GM12873 (cell line): ENCODE measurements around the gene FTCDNL1.

Experiments used
- TF ChIP-seq, protein P1 (sequence below): IDR thresholded peaks from 2 replicates; pipeline ENCODE4 v1.5.1; 2012; ENCODE audit warnings: low read depth, mild to moderate bottlenecking, moderate library complexity, low read length, control low read depth; ENCODE audit not compliant: insufficient read depth; ENCODE audit errors: missing control alignments

The FTCDNL1 gene

DNA sequence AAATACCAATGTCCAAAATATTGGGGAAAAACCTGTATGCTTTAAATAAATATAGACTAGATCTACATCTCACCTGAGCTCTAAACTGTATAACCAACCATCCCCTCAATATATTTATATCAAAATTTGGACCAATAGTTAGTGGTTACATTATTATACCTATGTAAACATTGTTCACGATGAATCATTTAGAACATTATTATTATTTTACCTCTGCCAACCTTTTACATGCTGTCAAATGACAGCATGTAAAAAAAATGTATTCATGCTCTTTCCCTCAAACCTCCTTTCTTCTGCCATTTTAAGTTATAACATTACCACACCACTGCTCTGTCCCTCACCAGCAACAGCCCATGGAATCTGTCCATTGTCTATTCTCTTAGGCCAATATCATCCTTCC, 9.6 kb downstream of the FTCDNL1 start:
- TF ChIP-seq, protein P1, sequence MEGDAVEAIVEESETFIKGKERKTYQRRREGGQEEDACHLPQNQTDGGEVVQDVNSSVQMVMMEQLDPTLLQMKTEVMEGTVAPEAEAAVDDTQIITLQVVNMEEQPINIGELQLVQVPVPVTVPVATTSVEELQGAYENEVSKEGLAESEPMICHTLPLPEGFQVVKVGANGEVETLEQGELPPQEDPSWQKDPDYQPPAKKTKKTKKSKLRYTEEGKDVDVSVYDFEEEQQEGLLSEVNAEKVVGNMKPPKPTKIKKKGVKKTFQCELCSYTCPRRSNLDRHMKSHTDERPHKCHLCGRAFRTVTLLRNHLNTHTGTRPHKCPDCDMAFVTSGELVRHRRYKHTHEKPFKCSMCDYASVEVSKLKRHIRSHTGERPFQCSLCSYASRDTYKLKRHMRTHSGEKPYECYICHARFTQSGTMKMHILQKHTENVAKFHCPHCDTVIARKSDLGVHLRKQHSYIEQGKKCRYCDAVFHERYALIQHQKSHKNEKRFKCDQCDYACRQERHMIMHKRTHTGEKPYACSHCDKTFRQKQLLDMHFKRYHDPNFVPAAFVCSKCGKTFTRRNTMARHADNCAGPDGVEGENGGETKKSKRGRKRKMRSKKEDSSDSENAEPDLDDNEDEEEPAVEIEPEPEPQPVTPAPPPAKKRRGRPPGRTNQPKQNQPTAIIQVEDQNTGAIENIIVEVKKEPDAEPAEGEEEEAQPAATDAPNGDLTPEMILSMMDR, result no peak

DNA sequence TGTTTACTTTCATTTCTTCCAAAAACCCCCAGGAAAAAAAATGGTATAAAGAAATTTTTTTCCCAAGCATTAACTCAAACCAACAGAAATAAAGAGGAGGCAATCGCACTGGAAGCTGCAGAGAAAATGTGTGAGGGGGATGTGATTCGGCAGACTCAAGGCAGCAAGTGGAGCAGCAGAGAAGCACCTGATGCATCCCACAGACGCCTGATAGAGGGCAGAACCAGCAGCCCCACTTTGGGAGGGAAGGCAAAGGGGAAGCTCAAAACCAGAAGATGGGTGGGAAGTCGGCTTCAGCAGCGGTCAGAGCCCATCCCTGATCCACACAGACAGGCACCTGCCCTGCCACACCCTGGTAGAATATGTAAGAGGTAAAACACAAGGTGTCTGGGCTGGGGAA, 12.6 kb downstream of the FTCDNL1 start:
- TF ChIP-seq, protein P1, result no peak

DNA sequence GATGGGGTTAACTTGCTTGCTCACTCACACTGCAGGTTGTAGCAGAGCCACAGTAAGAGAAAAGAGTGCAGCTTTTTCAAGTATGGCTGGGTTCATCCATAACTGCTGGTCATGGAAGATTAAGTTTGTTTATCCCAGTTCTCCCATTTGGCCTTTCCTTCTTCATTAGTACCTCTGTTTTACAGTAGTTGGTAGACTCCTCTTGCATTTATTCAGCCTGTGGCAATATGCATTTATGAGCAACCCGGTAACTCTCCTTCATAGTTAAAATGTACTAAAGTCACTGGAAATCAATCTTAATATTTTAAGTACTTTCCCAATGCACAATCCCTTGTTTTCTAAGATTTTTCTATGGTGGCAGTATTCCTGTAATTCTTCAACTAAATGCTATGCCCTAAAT, 14.0 kb downstream of the FTCDNL1 start:
- TF ChIP-seq, protein P1, result no peak

DNA sequence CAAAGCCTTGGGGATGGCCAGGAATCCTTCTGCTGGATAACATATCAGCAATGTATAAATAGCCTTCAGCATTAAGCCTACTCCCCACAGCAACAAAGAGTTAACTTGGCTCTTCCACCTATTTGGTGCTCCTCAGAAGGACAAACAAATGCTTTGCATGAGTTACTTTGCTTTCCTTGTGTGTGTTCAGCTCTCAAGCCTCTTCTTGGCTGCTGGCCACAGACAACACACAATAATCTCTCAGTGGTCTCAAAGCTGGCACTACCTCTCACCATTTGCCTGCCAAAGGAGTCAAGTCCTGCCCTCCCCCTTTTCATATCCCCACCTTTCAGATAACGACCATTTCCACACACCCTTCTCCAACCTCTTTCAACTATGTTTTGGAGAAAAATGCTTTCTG, 17.5 kb downstream of the FTCDNL1 start:
- TF ChIP-seq, protein P1, result no peak

DNA sequence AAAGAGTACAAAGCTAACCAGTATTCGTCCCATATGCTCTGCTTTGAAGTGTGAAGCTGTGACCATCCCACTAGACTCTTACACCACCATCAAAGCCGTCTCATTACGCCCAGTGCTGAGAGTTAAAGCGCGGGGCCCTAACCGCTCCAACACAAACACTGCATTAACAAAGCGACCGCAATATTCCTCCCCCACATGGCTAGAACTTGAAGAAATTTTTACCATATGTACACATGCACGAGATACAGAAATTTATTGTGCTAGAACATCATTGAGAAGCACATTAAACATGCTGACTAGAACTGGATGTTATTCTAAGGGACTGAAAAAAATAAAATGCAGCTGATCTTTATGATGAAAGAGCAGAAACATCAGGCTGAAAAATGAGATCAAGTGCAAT, 20.5 kb downstream of the FTCDNL1 start:
- TF ChIP-seq, protein P1, result no peak

DNA sequence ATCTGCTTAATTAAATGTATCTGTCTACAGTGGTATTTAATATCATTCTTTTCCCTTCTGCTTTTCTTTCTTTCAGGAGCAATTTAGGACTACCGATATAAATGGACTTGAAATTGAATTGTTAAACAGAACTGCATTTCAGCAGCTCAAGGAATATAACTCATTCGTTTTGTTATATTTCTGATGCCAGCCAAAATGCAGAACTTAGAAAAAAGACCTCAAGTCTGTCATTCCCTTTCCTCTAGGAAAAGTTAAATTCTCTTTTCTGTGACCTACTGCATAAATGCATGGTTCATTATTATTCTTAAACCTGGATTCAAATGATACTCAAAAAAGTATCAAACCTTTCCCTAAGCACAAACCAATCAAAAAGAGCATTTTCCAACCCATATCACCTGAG, 21.4 kb downstream of the FTCDNL1 start:
- TF ChIP-seq, protein P1, result no peak

DNA sequence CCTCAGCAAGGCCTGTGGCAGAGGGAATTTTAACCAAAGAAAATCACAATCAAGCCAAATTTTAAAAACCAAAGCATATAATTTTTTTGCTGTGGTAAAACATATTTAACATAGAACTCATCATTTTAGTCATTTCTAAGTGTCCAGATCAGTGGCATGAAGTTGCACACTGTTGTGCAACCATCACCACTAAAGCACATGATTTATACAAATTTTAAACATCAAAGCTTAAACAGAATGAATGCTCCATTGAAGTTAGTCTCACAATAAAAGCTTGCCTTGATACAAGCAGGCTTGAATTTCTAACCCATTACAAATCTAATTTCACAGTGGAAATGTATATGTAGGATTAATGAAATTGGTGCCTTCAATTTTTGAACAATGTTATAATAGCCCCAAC, 31.2 kb downstream of the FTCDNL1 start:
- TF ChIP-seq, protein P1, result no peak
